Activated CD4-positive, CD25-positive, alpha-beta regulatory T cell (primary cell): ENCODE measurements around the gene IGF2BP3.
"Not testable (repeated sequence)": the region's sequence is repeated elsewhere in the genome, so short reads cannot be mapped to it uniquely, and the experiment has no call there.

ENCODE experiments used
- DNase-seq, 4 experiments: peaks; one replicate each; lab custom pipeline; 2025; lab: John Stamatoyannopoulos, UW

The IGF2BP3 gene

DNA sequence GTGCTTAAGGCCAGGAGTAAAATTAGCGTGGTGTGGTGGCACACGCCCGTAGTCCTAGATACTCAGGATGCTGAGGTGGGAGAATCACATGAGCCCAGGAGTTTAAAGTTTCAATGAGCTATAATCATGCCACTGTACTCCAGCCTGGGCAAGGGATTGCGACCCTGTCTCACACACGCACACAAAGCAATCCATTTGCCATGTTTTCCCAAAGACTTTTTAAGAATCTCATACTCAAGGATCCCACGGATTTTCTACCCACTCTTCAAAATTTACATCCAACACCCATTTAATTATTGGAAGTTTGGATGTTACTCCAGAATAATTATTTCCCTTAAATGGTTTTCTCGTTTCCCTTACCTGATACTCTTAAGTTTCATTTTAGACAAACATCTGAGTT, 47.9 kb downstream of the IGF2BP3 start:
- DNase-seq, result no peak

DNA sequence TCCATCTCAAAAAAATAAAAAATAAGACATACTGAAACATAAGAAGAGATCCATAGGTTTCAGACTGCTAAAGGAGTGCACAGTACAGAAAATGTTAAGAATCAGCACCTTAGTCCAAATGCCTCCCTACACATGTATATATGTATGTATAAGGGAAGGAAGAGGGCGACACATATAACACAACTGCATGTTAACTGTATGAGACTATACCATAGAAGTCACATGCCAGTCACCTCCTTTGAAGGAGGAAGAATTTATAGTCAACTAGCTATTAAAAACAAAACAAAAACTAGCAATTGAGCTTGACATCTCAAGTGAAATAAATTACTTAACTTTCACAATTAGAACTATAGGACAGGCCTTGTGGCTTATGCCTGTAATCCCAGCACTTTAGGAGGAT, 50.4 kb downstream of the IGF2BP3 start:
- no peak for DNase-seq

DNA sequence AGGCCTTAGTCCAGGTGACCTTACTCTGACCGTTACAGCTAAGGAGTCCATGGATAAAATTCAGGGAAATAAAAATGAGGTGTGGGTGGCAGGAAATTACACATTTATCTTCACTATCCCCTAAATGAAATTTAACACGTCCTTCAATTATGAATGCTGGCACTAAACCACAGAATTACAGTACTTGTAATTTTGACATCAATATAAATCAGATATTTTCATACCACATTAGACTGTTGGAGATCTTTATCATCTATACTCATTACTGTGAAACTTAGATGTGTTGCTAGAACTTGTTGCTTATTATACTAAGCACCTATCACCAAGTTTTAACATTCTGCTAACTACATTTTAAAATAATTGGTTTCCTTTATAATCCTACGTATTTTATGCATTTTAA, 51.1 kb downstream of the IGF2BP3 start:
- DNase-seq, result no peak

DNA sequence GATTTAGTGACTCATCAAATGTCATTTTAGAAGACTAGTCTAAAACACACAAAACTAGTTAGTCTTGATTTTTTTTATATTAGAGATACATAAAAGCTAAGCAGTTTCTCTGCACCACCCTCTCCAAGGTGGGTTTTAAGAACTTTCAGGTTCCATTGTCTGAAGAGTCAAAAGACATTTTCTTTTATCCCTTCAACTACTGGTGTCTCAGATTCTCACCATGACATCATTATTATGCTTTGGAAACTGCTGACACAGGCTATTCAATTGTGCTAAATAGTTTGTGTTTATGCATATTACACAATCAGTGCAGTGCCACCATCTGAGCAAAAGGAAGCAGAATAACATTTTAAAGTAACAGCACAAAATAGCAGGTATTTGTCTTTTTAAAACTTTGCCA, 52.2 kb downstream of the IGF2BP3 start:
- no peak for DNase-seq

DNA sequence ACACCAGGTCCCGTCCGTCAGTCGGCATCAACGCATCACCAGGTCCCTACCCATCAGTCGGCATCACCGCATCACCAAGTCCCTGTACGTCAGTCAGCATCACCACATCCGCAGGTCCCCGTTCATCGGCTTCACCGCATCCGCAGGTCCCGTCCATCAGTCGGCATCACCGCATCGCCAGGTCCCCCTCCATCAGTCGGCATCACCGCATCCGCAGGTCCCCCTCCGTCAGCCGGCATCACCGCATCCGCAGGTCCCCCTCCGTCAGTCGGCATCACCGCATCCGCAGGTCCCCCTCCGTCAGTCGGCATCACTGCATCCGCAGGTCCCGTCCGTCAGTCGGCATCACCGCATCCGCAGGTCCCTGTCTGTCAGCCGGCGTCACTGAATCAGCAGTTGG, 55.1 kb downstream of the IGF2BP3 start:
- no peak for DNase-seq

DNA sequence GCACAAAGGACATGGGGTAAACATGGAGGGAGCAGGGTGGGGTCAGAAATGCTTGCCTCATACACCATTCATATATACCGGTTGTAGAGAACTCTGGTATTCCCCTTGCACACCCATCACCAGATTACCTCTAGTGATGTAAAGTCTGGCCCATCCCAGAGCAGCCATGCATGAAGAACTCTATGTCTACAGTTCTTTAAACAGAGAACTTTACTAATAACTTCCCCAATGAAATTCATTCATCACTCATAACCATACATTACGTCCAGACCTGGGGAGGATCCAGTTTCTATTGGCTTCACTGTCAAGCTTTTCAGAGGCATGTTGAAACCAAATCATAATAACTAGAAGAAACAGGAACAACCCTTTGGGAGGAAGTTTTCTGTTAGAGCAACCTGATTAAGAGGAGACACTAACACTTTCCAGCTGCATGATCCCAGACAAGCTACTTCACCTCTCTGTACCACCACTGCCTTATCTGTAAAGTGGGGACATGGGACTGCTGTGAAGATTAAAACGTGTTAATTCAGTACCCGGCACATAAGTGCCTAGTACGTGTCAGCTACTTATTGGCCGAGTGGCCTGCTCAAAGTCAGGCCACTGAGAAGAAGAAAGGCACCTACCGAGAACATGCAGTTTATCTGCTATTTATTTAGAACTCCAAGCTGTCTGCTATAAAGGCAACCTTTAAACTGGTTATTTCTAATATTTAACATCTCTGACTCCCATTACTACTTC, 59.7 kb downstream of the IGF2BP3 start:
- no peak for DNase-seq

DNA sequence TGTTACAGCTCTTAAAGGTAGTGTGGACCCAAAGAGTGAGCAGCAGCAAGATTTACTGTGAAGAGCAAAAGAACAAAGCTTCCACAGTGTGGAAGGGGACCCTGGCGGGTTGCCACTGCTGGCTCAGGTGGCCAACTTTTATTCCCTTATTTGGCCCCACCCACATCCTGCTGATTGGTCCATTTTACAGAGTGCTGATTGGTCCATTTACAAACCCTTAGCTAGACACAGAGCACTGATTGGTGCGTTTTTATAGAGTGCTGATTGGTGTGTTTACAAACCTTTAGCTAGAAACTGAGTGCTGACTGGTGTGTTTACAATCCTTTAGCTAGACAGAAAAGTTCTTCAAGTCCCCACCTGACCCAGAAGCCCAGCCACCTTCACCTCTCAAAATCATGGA, 63.7 kb downstream of the IGF2BP3 start:
- DNase-seq, result not testable (repeated sequence)

DNA sequence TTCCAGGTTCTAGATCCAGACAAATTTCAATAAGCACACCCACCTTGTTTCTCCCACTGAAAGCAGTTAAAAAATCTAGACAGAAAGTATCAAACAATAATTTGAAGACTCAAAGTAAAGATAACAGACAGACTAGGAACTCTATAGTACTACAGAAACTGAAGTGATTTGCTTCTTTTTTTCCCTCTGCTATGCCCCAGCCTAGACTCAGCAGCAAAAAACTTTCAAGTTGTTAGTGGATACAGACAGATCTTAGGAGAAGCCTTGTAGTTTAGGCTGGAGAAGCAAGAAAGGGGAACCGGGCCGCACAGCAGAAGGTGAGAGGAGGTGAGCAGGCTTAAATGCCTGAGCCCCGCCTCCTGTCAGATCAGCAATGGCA, 65.1 kb downstream of the IGF2BP3 start:
- no peak for DNase-seq

DNA sequence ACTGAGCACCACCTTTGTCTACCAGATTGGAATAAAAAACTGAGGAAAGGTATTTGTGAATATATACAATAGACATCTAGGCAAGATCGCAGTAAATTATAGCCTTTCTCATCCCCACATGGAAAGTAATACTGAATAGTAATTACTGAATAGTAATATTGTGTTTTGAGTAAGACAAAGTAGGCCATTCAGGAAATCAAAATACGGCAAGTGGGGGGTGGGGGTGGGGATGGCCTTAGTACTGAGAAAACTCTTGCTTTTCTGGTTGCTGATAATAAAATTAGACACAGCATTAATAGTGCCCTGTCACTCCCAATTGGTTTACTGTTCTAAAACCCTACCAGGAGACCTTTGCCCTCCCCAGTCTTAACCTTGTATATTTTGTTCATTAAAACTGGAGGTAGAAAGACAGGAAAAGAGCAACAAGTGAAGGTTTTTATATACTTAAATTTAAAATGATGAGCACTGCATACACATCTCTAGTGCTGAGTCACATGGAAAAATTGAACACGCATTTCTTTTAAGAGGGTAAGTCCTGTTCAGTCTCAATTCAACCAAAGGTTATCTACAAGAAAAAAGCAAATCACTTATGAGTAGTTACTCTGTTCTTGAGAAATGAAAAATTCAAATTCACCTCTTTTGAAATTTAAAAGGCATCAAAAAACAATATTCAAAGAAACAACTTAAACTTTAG, 65.6 kb downstream of the IGF2BP3 start:
- no peak for DNase-seq

DNA sequence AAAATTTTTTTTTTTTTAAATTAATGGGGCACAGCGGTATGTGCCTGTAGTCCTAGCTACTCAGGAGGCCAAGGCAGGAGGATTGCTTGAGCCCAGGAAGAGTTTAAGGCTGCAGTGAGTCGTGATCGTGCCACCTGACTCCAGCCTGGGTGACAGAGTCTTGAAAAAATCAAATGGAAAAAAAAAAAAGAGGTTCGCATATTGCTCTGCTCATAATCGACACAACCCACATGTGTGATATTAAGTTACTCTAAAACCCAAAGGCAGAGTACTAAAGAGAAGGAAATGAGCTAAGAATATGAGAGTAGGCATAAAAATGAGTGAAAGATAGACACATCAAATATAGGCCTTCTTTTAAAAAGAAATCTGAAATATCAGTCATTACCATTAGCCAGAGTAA, 66.3 kb downstream of the IGF2BP3 start:
- DNase-seq, result no peak

DNA sequence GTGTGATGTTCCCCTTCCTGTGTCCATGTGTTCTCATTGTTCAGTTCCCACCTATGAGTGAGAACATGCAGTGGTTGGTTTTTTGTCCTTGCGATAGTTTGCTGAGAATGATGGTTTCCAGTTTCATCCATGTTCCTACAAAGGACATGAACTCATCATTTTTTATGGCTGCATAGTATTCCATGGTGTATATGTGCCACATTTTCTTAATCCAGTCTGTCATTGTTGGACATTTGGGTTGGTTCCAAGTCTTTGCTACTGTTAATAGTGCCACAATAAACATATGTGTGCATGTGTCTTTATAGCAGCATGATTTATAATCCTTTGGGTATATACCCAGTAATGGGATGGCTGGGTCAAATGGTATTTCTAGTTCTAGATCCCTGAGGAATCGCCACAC, 72.2 kb downstream of the IGF2BP3 start:
- not testable (repeated sequence) for DNase-seq

DNA sequence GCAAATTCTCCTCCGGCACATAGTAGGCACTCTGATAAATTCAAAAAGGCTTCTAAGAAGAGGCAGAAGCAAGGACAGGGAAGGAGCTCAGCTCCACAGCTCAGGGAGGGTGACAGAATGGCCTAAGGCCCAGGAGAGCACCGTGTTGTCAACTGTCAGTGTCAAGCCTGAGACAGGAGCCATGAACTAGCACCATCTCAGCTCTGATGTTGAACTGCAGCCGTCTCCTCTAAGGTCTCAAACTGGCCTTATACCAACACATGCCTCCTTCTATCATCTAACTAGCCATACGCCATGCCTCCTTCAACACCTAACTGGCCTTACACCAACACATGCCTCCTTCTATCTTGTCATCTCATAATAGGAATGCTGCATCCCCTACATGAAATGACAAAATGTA, 73.0 kb downstream of the IGF2BP3 start:
- no peak for DNase-seq

DNA sequence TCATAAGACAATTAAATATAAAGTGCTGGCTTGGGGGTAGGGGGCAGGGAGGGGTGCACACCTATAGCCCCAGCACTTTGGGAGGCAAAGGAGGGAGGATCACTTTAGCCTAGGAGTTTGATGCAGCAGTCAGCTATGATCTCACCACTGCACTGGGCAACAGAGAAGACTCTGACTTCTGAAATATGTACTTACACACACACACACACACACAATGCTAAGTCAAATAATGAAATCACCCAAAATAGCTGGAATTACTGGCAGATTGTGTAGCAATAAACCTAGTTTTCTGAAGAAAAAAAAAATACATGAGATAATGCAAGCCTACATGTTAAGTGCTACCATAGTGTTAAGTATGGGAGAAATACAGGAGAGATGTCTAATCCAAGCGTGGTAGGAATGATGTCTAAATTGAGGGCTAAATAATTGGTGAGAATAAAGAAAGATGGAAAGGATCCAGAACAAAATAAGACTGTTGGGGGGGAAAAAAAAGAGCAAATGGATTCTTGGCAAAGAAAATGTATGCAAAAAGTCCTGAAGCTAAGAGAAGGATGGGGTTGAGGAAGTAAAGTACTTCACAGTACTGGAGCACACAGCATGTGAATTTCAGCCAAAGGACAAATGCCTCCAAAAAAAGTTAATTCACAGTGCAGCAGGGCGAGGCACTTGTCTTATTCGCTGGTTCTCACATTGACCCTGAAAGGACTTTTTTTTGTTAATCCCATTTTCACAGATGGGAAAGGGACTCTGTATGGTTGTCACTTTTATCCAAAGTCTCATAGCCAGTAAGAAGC, 73.9 kb downstream of the IGF2BP3 start:
- no peak for DNase-seq

DNA sequence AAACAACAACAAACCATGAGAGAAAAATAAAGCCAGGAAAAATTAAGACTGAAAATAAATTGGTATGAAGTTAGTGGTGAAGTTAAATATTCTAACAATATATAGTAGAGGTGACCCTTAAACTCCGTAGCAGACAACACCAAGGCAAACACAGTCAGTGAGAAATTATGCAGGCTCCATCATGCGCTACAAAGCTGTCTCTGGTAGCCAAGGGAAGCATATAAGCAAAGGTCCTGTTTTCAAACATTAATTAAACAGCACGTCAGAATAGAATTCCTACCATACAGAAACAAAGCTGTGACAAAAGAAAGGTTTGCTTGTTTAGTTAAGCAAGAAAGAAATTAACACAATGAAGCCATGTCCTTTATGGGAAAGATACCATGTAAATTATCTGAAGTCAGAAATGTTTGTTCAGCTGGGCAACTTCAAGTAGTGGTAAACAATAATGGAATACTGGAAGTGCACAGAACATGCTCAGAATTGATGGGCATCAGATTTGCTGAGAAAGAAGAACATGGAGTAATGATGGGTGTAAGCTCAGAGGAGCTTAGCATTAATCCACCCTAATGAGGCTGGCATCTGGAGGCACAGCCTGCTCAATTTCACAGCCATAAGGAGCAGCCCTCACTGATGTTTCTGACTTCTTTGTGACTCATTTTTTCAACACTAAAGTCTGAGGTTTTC, 75.7 kb downstream of the IGF2BP3 start:
- DNase-seq, result no peak

DNA sequence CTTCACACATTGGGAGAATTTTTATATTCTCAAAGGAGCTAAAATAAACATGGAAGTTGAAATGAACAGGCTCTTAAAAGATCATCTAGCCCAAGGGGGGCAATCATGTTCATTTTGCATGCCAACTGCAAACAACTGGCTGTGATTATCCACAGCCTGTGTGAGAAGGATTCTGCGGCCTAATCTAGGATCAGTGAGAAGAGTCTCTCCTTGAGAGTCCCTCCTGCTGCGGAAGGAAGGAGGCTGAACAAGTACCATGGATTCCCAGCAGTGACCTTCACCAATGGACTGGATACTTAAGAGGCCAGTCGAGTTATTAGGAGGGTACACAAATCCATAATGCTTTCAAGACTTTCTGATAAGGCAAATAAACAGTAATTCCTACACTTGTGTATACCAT, 76.7 kb downstream of the IGF2BP3 start:
- no peak for DNase-seq

DNA sequence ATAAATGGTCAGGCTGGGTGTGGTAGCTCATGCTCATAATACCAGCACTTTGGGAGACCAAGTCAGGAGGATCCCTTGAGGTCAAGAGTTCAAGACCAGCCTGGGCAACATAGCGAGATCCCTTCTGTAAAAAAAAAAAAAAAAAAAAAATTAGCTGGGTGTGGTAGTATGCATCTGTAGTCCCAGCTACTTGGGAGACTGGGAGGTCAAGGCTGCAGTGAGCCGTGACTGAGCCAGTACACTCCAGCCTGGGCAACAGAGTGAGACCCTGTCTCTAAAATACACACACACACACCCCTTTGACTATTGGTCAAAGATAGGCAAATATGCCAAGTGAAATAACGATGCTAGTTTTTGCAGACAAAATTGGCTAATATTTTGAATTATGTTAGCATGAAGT, 80.6 kb downstream of the IGF2BP3 start:
- no peak for DNase-seq

DNA sequence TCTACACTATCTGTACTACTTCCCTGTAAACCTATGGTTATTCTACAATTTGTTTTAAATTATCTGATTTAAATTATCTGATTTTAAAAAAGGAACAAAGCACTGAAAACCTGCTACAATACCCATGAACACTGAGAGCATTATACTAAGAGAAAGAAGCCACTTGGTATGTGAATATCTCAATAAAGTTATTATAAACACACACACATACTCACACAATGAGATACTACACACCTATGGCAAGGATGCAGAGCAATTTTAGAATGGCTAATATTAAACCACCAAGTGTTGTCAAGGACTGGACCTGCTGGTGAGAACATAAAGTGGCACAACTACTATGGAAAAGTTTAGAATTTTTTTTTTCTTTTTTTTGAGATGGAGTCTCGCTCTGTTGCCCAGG, 82.7 kb downstream of the IGF2BP3 start:
- DNase-seq, result no peak

DNA sequence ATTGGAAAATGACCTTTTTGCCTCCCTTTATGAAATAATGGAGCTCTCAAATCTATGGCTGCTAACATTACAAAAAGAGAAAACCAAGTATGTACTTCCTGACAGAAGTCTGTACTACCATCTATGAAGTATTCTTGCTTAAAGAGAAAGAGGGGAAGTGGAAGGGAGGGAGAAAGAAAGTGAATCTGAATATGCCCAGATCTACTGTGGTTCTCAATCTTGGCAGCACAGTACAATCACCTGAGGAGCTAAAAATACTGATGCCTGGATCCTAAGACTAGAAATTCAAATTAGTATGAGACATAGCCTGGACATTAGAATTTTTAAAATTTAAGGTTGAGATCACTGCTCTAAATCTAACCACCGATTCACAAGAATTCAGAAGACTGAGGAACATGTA, 85.2 kb downstream of the IGF2BP3 start:
- no peak for DNase-seq

DNA sequence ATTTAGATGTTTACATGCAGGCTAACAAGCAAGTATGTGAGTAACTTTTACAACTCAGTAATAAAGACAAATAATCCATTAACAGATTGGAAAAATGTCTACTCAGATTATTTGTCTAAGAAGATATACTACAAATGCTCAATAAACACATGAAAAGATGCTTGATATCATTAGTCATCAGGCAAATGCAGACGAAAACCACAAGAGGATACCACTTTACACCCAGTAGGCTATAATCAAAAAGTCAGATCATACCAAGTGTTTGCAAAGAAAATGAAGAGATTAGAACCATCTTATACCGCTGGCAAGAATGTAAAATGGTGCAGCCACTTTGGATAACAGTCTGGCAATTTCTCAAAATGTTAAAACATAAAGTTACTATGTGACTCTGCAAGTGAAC, 87.1 kb downstream of the IGF2BP3 start:
- no peak for DNase-seq

DNA sequence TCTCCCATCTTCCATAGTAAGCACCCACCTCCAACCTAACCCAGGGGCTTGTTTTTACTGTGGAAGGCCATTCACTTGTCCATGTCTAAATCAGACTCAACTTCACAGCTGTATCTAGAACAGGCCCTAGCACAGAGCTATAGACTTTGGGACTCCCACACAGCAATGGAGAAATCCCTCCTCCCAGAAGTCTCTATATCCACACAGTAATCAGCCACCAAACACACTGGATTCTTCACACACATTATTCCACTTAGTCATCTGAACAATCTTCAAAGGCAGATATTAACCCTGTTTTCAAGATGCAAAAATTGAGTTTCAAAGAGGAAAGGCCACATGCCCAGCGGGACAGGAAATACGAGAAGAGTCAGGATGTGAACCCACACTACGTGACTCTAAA, 89.3 kb downstream of the IGF2BP3 start:
- no peak for DNase-seq

DNA sequence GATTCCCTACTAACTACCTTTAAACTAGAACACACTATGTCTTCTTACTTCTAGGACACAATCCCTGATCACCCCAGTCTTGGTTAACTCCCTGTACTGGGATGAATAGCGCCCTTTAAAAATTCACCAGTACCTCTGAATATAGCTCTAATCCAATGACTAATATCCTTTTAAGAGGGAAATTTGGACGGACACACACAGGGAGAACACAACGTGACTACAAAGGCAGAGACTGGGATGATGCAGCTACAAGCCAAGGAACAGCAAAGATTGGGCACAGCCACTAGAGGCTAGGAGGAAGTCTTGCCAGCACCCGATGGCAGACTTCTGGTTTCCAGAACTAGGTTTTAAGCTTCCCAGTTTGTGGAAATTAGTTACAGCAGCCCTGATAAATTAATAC, 89.7 kb downstream of the IGF2BP3 start:
- no peak for DNase-seq

DNA sequence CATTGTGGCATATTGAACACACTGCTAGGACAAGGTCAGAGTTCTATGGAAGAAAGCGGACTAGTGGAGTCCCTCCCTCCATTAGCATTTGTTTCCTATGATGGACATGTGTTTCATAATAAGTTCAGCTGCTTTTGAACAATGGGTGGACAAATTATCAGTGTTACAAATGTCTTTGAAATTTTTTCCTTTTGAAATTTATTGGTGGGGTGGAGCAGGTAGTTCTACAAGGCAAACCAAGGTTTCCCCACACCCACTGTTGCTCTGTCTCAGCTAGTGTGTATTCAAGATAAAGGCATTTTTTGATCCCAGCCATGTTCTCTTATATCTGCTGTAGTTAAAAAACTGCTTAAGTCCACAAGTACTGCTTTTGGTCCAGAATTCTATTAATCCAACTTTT, 91.3 kb downstream of the IGF2BP3 start:
- DNase-seq, result no peak

DNA sequence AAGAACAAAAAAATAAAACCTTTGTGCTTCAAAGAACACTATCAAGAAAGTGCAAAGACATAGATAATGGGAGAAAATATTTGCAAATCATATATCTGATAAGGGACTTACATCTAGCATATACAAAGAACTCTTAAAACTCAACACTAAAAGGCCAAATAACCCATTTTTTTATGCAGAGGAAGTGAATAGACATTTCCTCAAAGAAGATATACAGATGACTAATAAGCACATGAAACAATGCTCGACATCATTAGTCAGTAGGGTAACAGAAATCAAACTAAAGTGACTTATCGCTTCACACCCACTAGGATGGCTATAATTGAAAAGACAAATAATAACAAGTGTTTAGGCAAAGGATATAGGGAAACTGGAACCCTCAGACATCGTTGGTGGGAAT, 93.2 kb downstream of the IGF2BP3 start:
- DNase-seq, result no peak
